Cardiac muscle cell (in vitro differentiated cells and primary cell): ENCODE data around the gene KANTR. TPM values are rescaled to one million over a fixed set of nuclear protein-coding genes. Genes with fewer than 3 reads are reported as not detected.
"Not testable (repeated sequence)": the region's sequence is repeated elsewhere in the genome, so short reads cannot be mapped to it uniquely, and the experiment has no call there.

Experiments used
- DNase-seq, 2 donors: peaks; one replicate each; pipeline versions ENCODE4 v3.0.0 to v3.0.0-alpha.2; 2010 to 2017; ENCODE audit warnings: low read depth in 1 of 2, low spot score in 1 of 2
- H3K27ac ChIP-seq: fragments of 200-600 bp; sonication (generic); 2 replicates; pipeline ENCODE4 v1.5.1; 2016
- H3K27me3 ChIP-seq: fragments of 200-600 bp; sonication (generic); 2 replicates; pipeline ENCODE4 v1.6.0; 2016; ENCODE audit warnings: control low read depth
- H3K36me3 ChIP-seq: fragments of 200-600 bp; sonication (generic); 2 replicates; pipeline ENCODE4 v1.5.1; 2016; ENCODE audit warnings: control low read depth
- H3K4me1 ChIP-seq: fragments of 200-600 bp; sonication (generic); 2 replicates; pipeline ENCODE4 v1.8.1; 2017; ENCODE audit warnings: low read depth, mild to moderate bottlenecking, mixed run types
- H3K4me3 ChIP-seq: fragments of 200-600 bp; sonication (generic); 2 replicates; pipeline ENCODE4 v1.5.1; 2016; ENCODE audit warnings: mild to moderate bottlenecking
- H3K9me3 ChIP-seq: fragments of 200-600 bp; sonication (generic); 2 replicates; pipeline ENCODE4 v1.5.1; 2017; ENCODE audit warnings: low read depth, mild to moderate bottlenecking, control low read depth
- polyA plus RNA-seq: library from polyadenylated mRNA; unstranded; fragments of >200 nt; fragmentation: Nextera tagmentation; extraction: Ambion mirVana; gene quantifications from 2 replicates; pipeline ENCODE4 v1.2.1, GENCODE V29; 2016
- total RNA-seq: library from RNA; depleted of rRNA; stranded (reverse); fragments of >200 nt; gene quantifications from 2 replicates; pipeline ENCODE4 v1.2.3, GENCODE V29; 2016
- TF ChIP-seq, protein P1 (sequence below): IDR thresholded peaks from 2 replicates; pipeline ENCODE4 v1.5.1; 2012; ENCODE audit warnings: low read depth, mild to moderate bottlenecking, low read length

The KANTR gene
- total and polyA plus RNA-seq, 2 experiments from 2014 or later, result 10.5 to 17.0 TPM

DNA sequence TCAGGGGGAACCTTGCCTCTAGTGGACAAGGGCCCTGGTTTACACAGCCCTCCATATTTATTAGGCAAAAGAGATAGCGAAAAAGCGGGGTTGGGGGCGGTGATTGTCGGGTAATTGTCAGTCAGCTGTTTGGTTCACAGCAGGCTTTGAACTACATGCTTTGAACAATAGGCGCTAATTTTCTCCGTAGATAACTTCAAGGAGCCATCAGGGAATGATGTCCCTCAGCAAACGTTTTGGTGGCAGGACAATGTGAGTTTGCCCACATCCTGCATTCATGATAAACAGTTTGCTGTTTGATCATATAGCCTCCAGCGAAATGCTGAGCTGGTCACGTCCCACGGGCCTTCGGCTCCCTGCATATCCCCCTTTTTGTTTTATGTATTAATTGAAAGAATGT, 65.2 kb downstream of the KANTR start:
- Histone ChIP-seq H3K27me3 (no peaks in the 10 kb centered on the region), H3K9me3 (no peaks in the 10 kb centered on the region), H3K36me3 (no peaks in the 10 kb centered on the region), H3K4me3 (no peak overlapping the region), H3K27ac (no peak overlapping the region), H3K4me1 (no peaks in the 10 kb centered on the region)
- DNase-seq, result no peak
- TF ChIP-seq, protein P1, sequence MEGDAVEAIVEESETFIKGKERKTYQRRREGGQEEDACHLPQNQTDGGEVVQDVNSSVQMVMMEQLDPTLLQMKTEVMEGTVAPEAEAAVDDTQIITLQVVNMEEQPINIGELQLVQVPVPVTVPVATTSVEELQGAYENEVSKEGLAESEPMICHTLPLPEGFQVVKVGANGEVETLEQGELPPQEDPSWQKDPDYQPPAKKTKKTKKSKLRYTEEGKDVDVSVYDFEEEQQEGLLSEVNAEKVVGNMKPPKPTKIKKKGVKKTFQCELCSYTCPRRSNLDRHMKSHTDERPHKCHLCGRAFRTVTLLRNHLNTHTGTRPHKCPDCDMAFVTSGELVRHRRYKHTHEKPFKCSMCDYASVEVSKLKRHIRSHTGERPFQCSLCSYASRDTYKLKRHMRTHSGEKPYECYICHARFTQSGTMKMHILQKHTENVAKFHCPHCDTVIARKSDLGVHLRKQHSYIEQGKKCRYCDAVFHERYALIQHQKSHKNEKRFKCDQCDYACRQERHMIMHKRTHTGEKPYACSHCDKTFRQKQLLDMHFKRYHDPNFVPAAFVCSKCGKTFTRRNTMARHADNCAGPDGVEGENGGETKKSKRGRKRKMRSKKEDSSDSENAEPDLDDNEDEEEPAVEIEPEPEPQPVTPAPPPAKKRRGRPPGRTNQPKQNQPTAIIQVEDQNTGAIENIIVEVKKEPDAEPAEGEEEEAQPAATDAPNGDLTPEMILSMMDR, result no peak

DNA sequence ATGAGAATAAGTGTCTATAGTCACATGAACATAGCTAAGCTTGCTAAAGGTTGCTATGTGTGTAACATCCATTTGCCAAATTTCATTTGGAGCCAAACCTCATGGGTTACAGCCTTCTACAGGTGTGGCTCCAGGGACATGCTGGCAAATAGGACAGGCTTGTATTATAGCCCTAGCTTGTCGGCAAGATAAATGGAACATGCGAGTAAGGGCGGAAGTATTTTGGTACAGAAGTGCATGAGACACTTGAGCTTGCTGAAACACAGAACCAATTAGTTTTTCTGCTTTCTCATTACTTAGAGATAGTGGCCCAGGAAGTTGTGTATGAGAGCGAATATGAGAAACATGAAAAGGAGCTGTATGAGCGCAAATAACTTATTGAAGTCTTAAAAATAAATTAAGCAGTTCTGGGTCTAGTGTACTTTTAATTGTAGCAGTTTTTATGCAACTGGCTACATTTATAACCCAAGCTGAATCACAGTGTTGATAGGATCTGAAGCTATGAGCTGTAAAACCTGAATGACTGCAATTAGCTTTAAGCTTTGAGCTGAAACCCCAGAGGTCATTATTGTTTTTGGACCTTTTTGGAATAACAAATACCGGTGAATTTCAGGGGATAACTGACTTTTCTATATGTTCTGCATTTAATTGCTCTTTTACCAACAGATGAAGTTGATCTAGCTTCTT, 66.5 kb downstream of the KANTR start:
- TF ChIP-seq, protein P1, result no peak
- H3K27ac ChIP-seq, result no peak overlapping the region
- H3K4me1 ChIP-seq, result no peaks in the 10 kb centered on the region
- no peak overlapping the region for H3K4me3 ChIP-seq
- no peak for DNase-seq
- no peaks in the 10 kb centered on the region for H3K9me3 ChIP-seq
- H3K27me3 ChIP-seq, result no peaks in the 10 kb centered on the region
- no peaks in the 10 kb centered on the region for H3K36me3 ChIP-seq

DNA sequence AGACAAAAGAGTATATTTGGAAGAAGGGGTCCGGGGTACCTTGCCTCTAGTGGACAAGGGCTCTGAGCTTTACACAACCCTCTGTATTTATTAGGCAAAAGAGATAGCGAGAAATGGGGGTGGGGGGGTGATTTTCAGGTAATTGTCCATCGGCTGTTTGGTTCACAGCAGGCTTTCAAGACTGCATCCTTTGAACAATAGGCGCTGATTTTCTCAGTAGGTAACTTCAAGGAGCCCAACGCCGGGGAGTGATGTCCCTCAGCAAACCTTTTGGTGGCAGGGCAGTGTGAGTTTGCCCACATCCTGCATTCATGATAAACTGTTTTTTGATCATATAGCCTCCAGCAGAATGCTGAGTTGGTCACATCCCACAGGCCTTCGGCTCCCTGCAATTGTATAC, 69.5 kb downstream of the KANTR start:
- TF ChIP-seq, protein P1, result no peak
- Histone ChIP-seq H3K4me1 (no peaks in the 10 kb centered on the region), H3K36me3 (no peaks in the 10 kb centered on the region), H3K27me3 (no peaks in the 10 kb centered on the region), H3K27ac (no peak overlapping the region), H3K9me3 (no peaks in the 10 kb centered on the region), H3K4me3 (no peak overlapping the region)
- DNase-seq, result no peak

DNA sequence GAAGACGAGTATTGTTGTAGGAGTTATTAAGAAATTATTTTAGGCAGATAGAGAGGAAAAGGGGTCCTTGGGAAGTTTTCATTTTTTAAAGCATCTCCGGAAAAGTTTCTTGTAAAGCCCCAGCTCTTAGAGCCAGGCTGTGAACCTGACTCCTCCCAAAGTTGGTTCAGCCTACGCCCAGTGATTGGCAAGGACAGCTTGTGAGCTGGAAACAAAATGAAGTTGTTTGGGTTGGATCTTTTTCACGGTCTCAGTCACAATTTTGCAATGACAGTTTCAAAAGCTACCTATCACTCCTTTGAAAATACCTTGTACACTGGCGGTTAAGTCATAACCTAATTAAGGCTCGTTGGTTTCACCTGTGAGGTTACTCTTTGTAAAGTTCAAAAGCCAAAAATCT, 70.6 kb downstream of the KANTR start:
- H3K4me1 ChIP-seq, H3K27me3 ChIP-seq, H3K27ac ChIP-seq, H3K4me3 ChIP-seq, DNase-seq, H3K36me3 ChIP-seq, H3K9me3 ChIP-seq: not testable (repeated sequence)

DNA sequence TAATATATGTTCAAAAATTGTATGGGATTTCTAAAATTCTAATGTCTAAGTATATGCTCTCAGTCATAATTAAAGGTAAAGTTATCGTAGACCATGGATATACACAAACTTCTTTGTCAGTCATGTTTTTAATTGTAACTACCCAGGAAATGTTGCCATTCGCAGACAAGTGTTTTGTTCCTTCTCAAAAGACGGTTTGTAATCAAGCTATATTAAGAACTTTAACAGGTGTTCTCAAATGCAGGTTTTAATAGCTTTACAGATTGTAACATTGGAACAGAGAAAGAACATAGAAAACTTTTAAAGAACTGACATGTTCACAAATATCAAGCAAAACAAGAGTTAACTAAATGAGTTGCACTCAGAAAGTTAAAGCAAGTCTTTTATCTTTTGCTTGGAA, 72.2 kb downstream of the KANTR start:
- no peak overlapping the region for H3K4me3 ChIP-seq
- H3K4me1 ChIP-seq, result no peaks in the 10 kb centered on the region
- no peak overlapping the region for H3K27ac ChIP-seq
- DNase-seq, result no peak
- no peaks in the 10 kb centered on the region for H3K36me3 ChIP-seq
- no peaks in the 10 kb centered on the region for H3K27me3 ChIP-seq
- no peaks in the 10 kb centered on the region for H3K9me3 ChIP-seq
- TF ChIP-seq, protein P1, result no peak

DNA sequence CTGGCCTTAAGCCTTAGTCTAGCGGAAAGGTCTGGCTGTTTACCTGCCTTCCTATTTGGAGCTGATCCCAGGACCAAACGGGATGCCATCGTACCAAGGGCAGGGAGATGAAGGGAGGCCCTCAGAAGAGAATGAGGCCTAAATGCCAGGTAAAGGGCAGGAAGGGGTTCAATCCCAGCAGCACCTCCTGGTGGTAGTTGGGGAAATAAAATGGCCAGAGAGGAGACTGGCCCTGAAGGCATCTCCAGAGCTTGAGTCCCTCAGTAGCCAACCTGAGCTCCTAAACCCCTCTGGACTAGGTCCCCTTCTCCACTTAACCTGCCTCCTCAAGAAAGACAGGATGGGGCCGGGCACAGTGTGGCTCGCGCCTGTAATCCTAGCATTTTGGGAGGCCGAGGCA, 77.4 kb downstream of the KANTR start:
- no peak overlapping the region for H3K4me3 ChIP-seq
- TF ChIP-seq, protein P1, result no peak
- DNase-seq, result no peak
- H3K36me3 ChIP-seq, result no peaks in the 10 kb centered on the region
- no peak overlapping the region for H3K27ac ChIP-seq
- no peaks in the 10 kb centered on the region for H3K27me3 ChIP-seq
- H3K9me3 ChIP-seq, result no peaks in the 10 kb centered on the region
- no peaks in the 10 kb centered on the region for H3K4me1 ChIP-seq

Other genes starting within 250 kb of the KANTR start
- not detected in 2 replicates for gene XAGE3, start 226.1 kb upstream of the KANTR start, total RNA-seq
- not detected in 2 replicates for gene XAGE3, start 226.1 kb upstream of the KANTR start, polyA plus RNA-seq
- 28.5 and 32.9 TPM in 2 replicates for gene FAM156B, start 196.8 kb upstream of the KANTR start, total RNA-seq
- 32.9 and 35.4 TPM in 2 replicates for gene FAM156B, start 196.8 kb upstream of the KANTR start, polyA plus RNA-seq
- 27.7 and 29.8 TPM in 2 replicates for gene FAM156A, start 135.6 kb upstream of the KANTR start, total RNA-seq
- 24.7 and 38.3 TPM in 2 replicates for gene FAM156A, start 135.6 kb upstream of the KANTR start, polyA plus RNA-seq
- gene GPR173, start 45.4 kb upstream of the KANTR start, total RNA-seq, result 4.8 and 12.6 TPM in 2 replicates
- gene GPR173, start 45.4 kb upstream of the KANTR start, polyA plus RNA-seq, result 3.6 and 3.8 TPM in 2 replicates
- 33.4 and 36.8 TPM in 2 replicates for gene TSPYL2, start 11.8 kb upstream of the KANTR start, total RNA-seq
- gene TSPYL2, start 11.8 kb upstream of the KANTR start, polyA plus RNA-seq, result 36.1 and 50.8 TPM in 2 replicates
- 185 and 187 TPM in 2 replicates for gene KDM5C, start 131.1 kb downstream of the KANTR start, total RNA-seq
- gene KDM5C, start 131.1 kb downstream of the KANTR start, polyA plus RNA-seq, result 83.0 and 97.6 TPM in 2 replicates
- gene IQSEC2, start 187.4 kb downstream of the KANTR start, total RNA-seq, result 35.3 and 37.0 TPM in 2 replicates
- 14.3 and 23.3 TPM in 2 replicates for gene IQSEC2, start 187.4 kb downstream of the KANTR start, polyA plus RNA-seq